GM13976 (cell line): ENCODE measurements around the gene KRTAP10-6.

Experiments used
- DNase-seq: peaks from one replicate; pipeline ENCODE4 v3.0.0; 2012; ENCODE audit warnings: low spot score
- in situ Hi-C: fragments of 300-500 bp; cut with MboI; formaldehyde crosslinking; loops from one replicate; pipeline ENCODE4 v1.12.0; 2022; ENCODE audit warnings: low sequenced_read_pairs, mixed read lengths, inconsistent platforms; ENCODE audit not compliant: unreplicated experiment
- TF ChIP-seq, protein P1 (sequence below): IDR thresholded peaks from 2 replicates; pipeline ENCODE4 v1.5.1; 2012; ENCODE audit warnings: borderline replicate concordance, mild to moderate bottlenecking; ENCODE audit not compliant: insufficient read depth; ENCODE audit errors: extremely low read depth, missing control alignments, control extremely low read depth

KRTAP10-6 gene

DNA sequence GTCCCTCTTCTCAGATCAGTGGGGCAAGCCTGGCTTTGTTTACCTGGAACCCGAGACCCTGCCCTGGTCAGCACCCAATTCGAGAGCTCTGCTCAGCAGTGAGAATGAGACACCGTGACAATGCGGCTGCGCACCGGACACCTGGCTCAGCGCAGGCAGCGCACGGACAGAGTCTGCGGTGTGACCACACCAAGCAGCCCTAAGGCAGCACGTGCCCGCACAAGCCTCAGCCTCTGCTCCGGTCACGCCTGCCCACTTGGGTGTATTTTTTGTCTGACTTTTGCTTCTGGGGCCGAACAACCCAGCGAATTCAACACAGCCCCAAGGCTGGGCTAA is 24.3 kb upstream of the KRTAP10-6 start:
- no peak for DNase-seq
- TF ChIP-seq, protein P1, sequence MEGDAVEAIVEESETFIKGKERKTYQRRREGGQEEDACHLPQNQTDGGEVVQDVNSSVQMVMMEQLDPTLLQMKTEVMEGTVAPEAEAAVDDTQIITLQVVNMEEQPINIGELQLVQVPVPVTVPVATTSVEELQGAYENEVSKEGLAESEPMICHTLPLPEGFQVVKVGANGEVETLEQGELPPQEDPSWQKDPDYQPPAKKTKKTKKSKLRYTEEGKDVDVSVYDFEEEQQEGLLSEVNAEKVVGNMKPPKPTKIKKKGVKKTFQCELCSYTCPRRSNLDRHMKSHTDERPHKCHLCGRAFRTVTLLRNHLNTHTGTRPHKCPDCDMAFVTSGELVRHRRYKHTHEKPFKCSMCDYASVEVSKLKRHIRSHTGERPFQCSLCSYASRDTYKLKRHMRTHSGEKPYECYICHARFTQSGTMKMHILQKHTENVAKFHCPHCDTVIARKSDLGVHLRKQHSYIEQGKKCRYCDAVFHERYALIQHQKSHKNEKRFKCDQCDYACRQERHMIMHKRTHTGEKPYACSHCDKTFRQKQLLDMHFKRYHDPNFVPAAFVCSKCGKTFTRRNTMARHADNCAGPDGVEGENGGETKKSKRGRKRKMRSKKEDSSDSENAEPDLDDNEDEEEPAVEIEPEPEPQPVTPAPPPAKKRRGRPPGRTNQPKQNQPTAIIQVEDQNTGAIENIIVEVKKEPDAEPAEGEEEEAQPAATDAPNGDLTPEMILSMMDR = no peak
- in situ Hi-C loops = no loop called here

DNA sequence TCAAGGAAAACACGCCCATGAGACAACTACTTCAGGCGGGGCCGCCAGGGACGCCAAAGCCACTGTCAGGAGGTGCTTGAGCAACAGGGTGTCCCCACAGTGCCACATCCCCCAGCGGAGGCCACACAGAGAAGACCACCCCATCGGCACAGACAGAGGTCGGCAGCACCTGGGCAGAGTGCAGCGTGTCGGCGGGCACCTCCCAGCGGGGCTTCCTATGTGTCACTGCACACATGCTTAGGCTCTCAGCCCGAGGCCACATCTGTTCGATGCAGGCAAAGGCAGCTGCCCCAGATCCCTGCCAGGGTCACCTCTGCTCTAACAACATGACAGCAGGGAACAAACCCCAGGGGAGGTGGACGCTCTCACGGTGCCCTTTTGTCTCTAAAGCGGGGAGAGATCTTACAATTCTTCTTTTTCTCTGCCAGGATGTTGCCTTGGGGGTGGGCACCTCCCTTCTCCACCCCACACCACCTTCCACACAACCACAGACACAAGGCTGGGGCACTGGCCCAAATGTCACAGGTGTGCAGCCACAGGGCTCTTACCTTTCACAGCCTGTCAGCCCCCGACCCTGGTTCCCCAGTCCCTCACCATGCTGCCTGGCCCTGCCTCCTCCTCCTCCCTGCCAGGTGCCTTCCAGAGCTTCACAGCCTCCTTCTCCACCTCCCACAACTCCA is 23.7 kb upstream of the KRTAP10-6 start:
- TF ChIP-seq, protein P1 = no peak
- DNase-seq = no peak

DNA sequence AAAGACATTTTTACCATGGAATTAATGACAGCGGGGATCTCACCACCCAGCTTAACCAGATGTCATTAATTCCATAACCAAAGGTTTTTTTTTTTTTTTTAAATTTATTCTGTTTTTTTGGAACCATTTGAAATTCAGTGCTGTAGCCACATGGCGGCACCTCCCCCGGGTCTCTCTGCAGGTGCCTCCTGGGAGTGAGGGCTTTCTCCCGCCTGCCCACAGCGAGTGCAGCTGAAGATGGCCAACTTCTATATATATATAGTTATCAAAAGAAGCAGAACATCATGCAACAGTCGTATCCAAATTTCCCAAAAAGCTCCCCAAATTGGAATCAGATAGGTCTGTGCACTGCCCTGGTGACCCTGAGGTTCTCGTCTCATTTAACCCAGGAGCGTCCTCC is 23.2 kb upstream of the KRTAP10-6 start:
- in situ Hi-C loops = no loop called here
- DNase-seq = no peak
- TF ChIP-seq, protein P1 = no peak

More for the DNA sequence above, 23.7 kb upstream of the KRTAP10-6 start:
- in situ Hi-C loops = no loop called here

DNA sequence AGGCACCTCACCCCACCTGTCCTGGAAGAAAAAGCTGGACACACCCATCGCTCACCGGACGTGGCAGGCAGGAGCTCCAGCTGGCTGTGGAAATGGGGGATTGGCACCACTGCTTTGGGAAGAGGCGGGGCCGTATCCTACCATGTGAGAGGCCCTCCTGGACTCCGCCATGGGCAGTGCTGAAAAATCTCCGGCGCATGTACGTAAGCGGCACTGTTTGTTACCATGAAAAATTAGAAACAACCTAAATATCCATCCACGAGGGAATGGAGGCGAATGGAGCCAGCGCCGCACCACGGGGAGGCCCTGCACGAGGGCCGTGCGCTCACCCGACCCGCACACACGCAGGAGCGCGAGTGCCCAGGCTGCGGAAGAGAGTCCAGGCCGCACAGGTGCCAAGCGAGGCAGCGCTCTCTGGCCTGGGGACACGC is 22.7 kb upstream of the KRTAP10-6 start:
- TF ChIP-seq, protein P1 = no peak
- in situ Hi-C loops = no loop called here

DNA sequence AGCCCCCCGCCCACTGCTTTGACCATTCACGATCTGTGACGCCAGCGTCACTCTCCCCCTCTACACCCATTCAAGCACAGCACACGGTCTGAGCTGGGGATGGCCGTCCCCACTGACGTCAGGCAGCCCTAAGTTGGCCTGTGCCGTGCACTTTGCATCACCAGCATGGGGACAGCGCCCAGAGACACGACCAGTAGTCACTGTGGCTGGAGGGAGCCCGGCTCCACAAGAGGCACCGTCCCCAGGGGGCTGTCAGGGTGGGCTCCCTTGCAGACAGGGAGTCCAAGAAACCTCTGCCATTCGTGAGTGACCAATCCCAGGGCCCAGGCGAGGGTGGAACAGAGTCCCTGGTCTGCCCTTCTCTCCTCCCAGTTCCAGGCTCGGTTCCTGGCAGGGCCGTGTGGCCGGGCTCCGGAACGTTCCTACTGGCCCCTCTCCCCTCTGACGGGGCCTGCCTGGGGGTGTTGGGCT is 21.9 kb upstream of the KRTAP10-6 start:
- TF ChIP-seq, protein P1 = no peak
- in situ Hi-C loops = no loop called here
- DNase-seq = no peak

More for the DNA sequence above, 22.7 kb upstream of the KRTAP10-6 start:
- DNase-seq = no peak

DNA sequence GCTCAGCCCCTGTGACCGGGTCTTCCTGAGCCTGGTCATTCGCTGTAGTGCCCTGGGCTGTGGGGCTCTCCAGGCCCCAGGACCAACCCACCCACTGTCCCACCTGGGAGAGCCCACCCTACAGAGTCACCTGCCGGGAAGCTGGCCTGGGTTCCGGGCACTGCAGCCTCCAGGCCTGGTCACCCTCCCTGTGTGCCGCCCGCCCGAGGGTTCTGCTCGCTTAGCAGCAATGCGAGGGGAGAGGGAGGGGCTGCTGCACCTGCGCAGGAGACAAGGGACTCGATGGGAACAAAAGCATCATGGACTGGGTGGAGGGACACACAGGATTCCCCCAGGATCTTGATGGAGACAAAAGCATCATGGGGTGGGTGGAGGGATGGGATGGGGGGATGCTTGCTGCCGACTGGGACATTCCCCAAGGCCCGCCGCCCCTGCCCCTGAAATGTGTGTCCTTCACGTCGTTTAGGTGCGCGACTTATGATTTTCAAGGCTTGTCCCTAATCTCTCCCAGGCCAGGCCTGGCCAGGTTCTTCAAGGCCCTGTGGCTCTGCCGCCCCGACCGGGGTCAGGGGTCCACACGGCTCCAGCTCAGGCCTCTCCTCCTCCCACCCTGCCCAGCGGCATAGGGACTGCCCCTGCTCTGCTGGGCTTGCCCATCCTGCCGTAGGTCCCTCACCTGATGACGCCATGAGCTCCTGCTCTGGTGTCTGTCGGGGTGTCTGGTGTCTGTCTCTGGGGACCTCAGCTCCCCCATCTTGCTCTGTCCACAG is 21.3 kb upstream of the KRTAP10-6 start:
- TF ChIP-seq, protein P1 = no peak
- in situ Hi-C loops = no loop called here
- DNase-seq = no peak
